GM18526 (cell line): ENCODE data around the gene MCMBP.

Experiments used
- POLR2A ChIP-seq: IDR thresholded peaks from 3 replicates; pipeline ENCODE4 v1.6.1; 2011; ENCODE audit not compliant: insufficient read length; ENCODE audit errors: extremely low read depth

The MCMBP gene

DNA sequence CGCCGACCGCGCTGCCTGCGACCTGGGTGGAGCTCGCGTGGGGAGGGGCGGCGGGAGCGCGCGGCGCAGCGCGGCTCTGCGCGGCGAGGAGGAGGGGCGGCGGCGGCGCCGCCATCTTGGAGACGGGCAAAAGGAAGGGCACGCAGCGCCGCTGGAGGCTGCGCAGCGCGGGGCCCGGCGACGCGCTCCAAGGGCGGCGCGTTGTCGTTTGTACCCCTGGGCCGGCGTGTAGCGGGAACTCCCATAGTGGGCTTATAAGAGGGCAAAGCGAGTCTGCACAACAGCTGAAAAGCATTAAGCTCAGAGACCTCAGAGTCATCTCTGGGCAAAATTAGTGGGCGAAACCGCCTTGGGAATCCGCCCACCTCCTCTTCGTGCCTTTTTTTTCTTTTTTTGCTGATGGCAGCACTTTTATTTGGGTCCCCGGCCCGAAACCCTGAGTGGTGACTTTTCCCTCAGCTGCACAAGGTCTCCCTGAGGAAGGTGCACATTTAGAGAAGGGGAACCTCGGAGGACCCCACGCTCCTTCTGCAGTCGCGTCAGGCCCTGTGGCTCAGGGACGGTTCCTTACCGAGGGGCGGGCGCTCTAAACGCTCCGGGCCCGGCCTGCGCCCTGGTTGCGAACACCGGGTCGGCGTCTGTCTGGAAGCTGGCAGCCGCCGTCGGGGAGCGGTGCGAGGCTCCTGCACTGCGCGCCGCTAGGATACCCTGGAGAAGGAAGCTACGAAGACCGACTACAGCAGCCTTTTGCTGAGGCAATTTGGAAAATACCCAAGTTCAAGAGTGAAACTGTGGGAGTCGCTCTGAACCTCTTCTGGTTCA lies 428 bp upstream of the MCMBP start:
- TF ChIP-seq POLR2A = no peak

DNA sequence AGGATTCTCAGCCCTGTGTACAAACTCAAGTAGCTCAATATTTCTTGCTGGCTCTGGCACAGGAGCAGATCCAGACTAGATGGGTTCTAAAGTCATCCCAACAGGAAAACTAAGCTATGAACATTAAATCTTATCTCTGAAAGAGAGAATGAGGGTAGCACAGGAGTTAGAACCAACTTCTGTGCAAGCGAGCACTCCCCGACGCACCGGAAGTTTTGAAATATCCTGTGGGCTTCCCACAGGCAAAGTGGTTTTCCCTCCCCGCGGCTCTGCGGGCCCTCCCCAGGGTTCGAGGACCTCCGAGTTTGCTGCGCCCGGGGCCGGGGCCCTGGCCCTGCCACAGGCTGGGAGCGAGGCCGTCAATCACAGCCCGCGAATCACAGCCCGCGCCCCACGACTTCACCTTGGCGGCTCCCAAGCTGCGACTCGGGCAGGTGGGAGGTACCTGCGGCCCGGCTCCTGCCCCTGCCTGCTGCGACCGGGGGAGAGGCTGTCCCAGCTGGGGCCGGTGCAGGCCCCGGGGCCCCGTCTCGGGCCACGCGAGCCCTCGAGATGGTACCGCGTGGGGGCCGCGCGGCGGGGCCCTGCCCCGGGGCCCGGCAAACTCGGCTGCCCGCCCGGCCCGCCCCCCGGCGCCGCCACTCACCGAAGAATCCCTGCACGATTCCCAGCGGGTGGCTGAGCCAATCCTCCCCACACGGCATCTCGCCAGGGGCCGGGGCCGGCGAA lies 598 bp downstream of the MCMBP start:
- TF ChIP-seq POLR2A = peak; percentile 17

DNA sequence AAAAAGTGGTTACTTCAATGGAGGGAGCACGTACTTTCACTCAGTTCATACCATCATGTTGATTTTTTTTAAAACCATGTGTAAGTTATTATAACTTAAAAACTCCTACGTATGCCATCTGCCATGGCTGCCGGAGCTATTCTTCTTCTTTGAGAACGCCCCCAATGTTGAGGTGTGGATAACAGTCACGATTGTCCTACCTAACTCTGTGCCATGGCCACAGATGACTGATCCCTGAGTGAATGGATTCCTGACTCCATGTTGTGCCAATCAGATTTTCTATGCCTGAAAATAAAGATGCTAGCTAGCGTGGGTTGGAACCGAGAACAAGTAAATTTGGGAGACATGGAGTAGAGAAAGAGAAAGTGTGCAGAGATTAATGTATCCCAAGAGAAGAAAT lies 5.3 kb downstream of the MCMBP start:
- no peak for TF ChIP-seq POLR2A

DNA sequence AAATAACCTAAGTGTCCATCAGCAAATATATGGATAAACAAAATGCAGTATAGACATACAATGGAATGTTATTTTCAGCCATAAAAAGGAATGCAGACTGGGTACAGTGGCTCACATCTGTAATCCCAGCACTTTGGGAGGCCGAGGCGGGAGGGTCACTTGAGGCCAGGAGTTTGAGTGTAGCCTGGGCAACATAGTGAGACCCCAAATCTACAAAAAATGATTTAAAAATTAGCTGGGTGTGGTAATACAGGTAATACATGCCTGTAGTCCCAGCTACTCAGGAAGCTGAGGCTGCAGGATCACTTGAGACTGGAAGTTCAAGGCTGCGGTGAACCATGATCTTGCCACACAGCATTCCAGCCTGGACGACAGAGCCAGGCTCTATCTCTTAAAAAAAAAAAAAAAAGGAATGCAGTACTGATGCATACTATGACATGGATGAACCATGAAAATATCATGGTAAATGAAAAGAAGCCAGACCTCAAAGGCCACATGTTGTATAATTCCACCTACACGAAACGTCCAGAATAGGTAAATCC lies 6.9 kb downstream of the MCMBP start:
- TF ChIP-seq POLR2A = no peak

DNA sequence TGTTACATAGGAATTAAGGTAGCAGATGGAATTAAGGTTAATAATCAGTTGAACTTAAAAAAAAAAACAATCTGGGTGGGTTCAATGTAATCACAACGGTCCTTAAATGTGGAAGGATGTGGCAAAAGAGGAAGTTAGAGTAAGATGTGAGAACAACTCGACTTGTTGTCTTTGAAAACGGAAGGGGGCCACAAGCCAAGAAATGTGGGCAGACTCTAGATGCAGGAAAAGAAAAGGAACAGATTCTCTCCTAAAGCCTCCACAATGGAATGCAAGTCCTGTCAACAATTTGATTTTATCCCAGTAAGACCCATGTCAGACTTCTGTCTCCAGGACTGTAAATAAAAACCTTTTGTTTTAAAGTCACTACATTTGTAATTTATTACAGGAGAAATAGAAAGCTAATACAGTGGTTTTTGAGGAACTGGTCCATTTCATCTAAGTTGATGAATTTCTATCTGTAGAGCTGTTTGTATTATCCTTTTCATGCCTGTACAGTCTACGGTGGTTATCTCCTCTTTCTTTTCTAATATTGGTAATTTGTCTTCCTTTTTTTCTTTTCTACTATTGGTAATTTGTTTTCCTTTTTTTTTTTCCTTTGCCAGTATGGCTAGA lies 8.6 kb downstream of the MCMBP start:
- no peak for TF ChIP-seq POLR2A

DNA sequence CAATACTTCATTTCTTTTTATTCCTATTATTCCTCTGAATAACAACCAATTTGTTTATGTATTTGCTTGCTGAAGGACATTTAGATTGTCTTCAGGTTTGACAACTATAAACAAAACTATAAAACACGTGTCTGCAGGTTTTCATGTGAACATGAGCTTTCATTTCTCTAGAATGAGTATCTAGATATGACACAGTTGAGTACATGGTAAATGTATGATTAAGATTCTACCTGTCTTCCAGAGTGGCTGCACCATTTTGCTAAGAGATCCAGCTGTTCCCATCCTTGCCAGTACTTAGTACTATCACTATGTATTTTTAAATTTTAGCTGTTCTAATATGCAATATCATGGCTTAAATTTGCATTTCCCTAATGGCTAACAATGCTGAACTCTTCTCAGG lies 10.1 kb downstream of the MCMBP start:
- no peak for TF ChIP-seq POLR2A

DNA sequence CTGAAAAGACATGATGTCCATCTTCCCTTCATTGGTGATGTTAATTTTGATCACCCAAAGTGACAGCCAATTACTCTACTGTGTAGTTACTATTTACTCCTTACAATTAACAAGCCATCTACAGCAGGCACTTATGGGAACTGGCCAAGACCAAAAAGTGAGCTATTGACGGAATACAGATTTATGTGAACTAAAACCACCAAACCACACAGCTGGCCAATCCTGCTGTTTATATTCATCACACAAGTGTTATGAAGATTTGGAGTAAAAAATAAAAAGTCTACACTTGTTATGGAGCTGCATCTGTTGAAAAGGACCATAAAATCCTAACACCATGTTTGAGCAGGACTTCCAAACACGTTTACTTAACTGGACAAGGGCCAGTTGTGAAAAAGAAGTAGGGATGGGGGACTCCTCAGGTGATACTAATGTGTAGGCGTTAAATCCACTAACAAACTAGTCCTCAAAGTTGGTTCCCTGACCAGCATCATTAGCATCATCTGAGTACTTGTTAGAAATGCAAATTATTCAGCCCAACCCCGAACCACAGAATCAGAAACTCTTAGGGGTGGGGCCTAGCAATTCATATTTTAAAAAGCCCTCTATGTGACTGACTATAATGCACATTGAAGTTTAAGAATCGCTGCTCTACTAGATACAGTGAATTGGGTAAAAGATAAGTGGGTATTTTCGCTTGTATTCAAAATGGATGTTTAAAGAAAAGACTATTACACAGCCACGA lies 11.6 kb downstream of the MCMBP start:
- TF ChIP-seq POLR2A = no peak

DNA sequence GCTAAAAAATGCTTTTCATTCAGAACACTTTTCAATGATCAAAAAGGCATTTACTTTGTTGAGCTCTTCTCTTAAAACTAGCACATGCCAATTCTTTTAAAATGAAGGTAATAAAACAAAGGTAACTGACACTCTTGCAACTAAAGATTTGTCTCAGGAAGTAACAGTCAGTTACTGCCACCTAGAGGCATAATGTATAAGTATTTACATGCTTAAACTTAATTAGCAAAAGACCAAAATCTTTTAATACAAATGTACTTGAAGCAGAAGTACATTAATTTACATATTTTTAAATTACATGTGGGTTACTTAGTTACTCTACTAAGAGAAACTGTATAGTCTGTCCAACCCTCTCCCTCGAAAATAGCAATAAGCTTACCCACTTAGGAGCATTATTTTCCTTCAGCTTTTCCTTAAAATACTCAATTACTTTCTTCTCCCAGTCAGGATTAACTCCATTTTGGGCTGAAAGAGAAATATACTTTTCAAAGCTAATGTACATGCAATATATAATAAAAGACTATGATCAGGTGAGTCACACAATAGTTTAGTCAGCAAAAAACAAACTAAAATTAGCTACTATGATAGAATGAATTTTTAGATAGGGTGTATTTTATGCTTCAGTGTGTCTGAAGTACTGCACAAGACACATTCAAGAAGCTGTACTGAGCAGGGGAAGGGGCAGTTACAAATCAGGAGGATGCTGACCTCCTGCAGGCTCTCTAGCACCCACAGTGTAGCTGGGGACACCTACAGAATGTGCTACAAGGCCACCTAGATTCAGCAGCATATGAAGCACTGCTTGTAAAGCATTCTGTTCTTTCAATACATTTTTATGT lies 13.0 kb downstream of the MCMBP start:
- TF ChIP-seq POLR2A = no peak

DNA sequence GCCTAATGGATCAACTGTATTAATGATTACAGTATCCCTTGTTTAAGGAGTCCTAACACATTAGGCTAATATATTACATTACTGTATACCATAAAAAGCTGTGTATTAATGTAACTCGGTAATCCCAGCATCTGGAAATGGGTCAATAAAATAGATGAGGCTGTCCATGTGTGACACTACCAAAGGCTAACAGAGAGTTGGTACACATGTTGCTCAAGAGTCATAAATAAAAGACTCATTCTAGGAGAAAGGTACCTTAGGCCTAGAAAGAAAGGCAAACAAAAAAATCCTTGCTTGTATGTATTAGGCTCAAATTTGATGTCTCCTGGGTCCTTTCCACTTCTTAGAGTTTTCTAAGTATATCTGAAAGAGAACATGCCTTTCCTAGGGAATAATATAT lies 14.6 kb downstream of the MCMBP start:
- TF ChIP-seq POLR2A = no peak

DNA sequence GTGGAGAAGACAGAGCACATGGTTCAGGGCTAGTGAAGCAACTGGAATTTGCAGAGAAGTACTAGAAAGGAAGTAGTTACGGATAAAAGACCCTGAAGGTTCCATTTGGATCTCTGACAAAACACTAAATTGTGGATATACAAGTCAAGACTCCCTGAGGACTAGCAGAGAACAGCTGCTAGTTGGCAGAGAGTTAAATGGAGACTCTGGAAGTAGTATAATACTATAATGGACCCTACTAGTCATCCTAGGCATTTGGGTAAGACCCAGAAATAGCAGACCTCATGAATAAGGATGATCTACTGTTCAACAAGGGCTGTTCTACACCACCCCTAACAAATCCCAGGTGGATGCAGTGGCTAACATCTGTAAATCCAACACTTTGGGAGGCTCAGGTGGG lies 19.1 kb downstream of the MCMBP start:
- TF ChIP-seq POLR2A = no peak

DNA sequence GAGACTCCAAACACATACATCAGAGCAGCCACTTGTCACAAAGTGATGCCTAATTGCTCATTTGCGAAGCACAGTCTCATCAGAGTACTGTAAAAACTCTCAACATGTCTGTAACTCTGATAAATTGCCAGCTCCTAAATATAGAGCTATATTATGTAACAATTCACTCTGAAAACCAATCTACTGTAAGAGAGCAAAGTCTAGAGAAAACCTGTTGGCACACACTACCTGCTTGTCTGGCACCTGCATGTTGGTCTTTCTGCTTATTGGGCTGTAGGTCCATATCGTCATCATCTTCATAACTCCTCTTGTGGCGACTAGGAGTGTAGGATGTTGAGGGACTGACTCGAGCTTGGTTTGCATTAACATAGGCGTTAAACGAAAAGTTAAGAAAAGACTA lies 19.8 kb downstream of the MCMBP start:
- TF ChIP-seq POLR2A = no peak

DNA sequence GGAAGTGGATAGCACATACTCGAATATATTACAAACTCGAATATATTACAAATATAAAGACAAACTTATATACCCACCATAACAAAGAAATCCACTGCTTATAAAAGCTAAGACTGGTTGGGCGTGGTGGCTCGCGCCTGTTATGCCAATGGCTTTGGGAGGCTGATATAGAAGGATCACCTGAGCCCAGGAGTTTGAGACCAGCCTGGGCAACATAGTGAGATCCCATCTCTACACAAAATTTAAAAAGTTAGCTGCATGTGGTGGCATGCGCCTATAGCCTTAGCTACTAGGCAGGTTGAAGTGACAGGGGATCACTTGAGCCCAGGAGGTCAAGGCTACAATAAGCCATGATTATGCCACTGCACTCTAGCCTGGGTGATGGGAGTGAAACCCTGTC lies 20.4 kb downstream of the MCMBP start:
- TF ChIP-seq POLR2A = no peak

DNA sequence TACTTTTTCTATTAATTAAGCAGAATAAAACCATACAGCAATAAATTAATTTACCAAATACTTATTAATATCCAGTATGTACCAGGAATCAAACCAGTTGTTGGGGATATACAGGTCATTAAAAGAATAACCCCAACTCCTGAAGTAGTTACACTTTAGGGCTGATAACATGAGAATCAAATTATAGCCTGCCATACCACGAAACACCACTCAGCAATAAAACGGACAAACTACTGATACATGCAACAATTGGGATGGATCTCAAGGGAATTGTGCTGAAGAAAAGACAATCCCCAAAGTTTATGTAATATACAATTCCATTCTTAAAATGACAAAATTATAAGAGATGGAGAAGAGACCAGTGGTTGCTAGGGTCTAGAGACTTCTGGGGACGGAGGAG lies 22.7 kb downstream of the MCMBP start:
- TF ChIP-seq POLR2A = no peak

DNA sequence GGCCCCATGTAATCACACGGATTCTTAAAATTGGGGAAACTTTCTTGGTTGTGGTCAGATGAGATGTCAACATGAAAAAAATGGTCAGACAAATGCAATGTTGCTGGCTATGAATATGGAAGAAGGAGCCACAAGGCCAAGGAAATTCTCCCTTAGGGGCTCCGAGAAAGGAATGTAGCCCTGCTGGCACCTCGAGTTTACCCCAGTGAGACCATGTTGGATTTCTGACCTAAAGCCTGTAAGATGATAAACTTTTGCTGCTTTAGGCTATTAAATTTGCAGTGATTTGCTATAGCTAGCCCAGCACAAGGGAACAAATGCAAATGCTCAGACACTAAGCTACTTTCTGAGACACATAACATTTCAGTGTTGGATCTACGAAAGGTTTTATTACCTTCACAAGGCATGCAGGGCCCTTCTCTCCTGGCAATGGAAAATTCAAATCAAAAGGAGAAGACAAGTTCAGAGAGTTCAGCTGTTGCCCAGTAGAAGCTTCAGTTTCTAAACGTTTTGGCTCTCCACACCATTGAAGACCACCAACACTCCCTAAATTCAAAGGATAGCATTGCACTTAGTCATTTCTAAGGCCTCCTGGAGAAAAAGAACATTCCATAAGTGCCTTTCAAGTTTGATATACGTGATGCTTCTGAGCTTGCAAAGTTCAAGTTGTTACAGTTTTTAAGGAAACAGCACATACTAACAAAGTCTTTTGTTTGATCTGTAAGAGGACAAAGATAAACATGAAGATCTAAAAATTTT lies 23.4 kb downstream of the MCMBP start:
- TF ChIP-seq POLR2A = no peak
